Keratinocyte (primary cell): Measurements from ENCODE around the gene FOXJ3. TPM values are rescaled to one million over a fixed set of nuclear protein-coding genes. Genes with fewer than 3 reads are reported as not detected.

Experiments
- DNase-seq: peaks from one replicate; pipeline ENCODE4 v3.0.0-alpha.2; 2011; ENCODE audit warnings: low read depth, missing footprints, low spot score
- FAIRE-seq: peaks from 2 replicates; lab custom pipeline; 2011; peaks lifted over from hg19 to GRCh38; lab: Jason Lieb, UNC
- H2AFZ ChIP-seq: 2 replicates; pipeline ENCODE4 v1.6.0; 2012; ENCODE audit warnings: low read length, control low read depth, inconsistent platforms; ENCODE audit not compliant: control insufficient read depth
- H3K27ac ChIP-seq: 2 replicates; pipeline ENCODE4 v1.5.1; 2011; ENCODE audit warnings: low read length; ENCODE audit not compliant: control insufficient read depth, insufficient read depth
- H3K27me3 ChIP-seq: 3 replicates; pipeline ENCODE4 v1.6.0; 2011; ENCODE audit warnings: low read length; ENCODE audit not compliant: control insufficient read depth, insufficient read depth; ENCODE audit errors: extremely low read depth
- H3K36me3 ChIP-seq, 2 experiments: 2 replicates in 1 of 2; 3 replicates in 1 of 2; pipeline ENCODE4 v1.5.1; 2011; ENCODE audit warnings: low read length in 2 of 2, mild to moderate bottlenecking in 1 of 2; ENCODE audit not compliant: control insufficient read depth in 2 of 2, insufficient read depth in 2 of 2; ENCODE audit errors: extremely low read depth in 1 of 2
- H3K4me1 ChIP-seq: 3 replicates; pipeline ENCODE4 v1.5.1; 2011; ENCODE audit warnings: low read length; ENCODE audit not compliant: control insufficient read depth, insufficient read depth; ENCODE audit errors: extremely low read depth
- H3K4me2 ChIP-seq: 3 replicates; pipeline ENCODE4 v1.6.0; 2011; ENCODE audit warnings: low read depth, low read length; ENCODE audit not compliant: control insufficient read depth, insufficient read depth; ENCODE audit errors: extremely low read depth
- H3K4me3 ChIP-seq, 3 experiments: fragments of 200-600 bp in 1 of 3; sonication (generic) in 1 of 3; 2 replicates in 2 of 3; 3 replicates in 1 of 3; pipeline ENCODE4 v1.5.1; 2011 to 2016; ENCODE audit warnings: low read length in 3 of 3, mild to moderate bottlenecking in 3 of 3, control low read depth in 2 of 3, inconsistent platforms in 1 of 3, low read depth in 1 of 3, mixed read lengths in 1 of 3, mixed run types in 1 of 3, moderate library complexity in 1 of 3; ENCODE audit not compliant: control insufficient read depth in 2 of 3, insufficient read depth in 2 of 3; ENCODE audit errors: extremely low read depth in 1 of 3
- H3K79me2 ChIP-seq: 2 replicates; pipeline ENCODE4 v1.6.0; 2012; ENCODE audit warnings: low read length; ENCODE audit not compliant: control insufficient read depth, insufficient read depth
- H3K9ac ChIP-seq: 3 replicates; pipeline ENCODE4 v1.6.0; 2011; ENCODE audit warnings: low read length; ENCODE audit not compliant: control insufficient read depth, insufficient read depth; ENCODE audit errors: extremely low read depth
- H3K9me1 ChIP-seq: 3 replicates; pipeline ENCODE4 v1.6.0; 2011; ENCODE audit warnings: low read length; ENCODE audit not compliant: control insufficient read depth, insufficient read depth; ENCODE audit errors: extremely low read depth
- H3K9me3 ChIP-seq: 2 replicates; pipeline ENCODE4 v1.5.1; 2012; ENCODE audit warnings: low read depth, low read length; ENCODE audit not compliant: control insufficient read depth
- H4K20me1 ChIP-seq: 3 replicates; pipeline ENCODE4 v1.6.0; 2011; ENCODE audit warnings: low read length; ENCODE audit not compliant: control insufficient read depth, insufficient read depth; ENCODE audit errors: extremely low read depth
- CTCF ChIP-seq, 3 experiments: IDR thresholded peaks in 1 of 3; conservative IDR thresholded peaks in 1 of 3; optimal IDR thresholded peaks in 1 of 3; 2 replicates in 2 of 3; 3 replicates in 1 of 3; pipeline versions ENCODE3 to v1.5.1; 2011; ENCODE audit warnings: low read length in 3 of 3, mild to moderate bottlenecking in 3 of 3, moderate library complexity in 2 of 3, control low read depth in 1 of 3, inconsistent platforms in 1 of 3; ENCODE audit not compliant: insufficient read depth in 2 of 3; ENCODE audit errors: extremely low read depth in 1 of 3
- EZH2 ChIP-seq: IDR thresholded peaks from one replicate; pipeline ENCODE4 v1.6.1; 2012; ENCODE audit warnings: inconsistent platforms, mild to moderate bottlenecking, low read length, moderate library complexity
- dilution Hi-C: fragments of 300-500 bp; cut with MboI; formaldehyde crosslinking; loops from one replicate; pipeline ENCODE4 v1.7.0; 2020; ENCODE audit warnings: low sequenced_read_pairs; ENCODE audit not compliant: extremely low pct_ligation_motif_present
- polyA plus RNA-seq, 5 experiments: library from polyadenylated mRNA; depleted of rRNA in 3 of 5; stranded (reverse) in 3 of 5; stranded (forward) in 1 of 5; unstranded in 1 of 5; fragments of >200 nt; gene quantifications; 1 replicate in 1 of 5; 2 replicates in 3 of 5; 3 replicates in 1 of 5; pipeline versions ENCODE4 v1.2.1 to v1.2.3, GENCODE V29; 2011 to 2012; ENCODE audit warnings: missing spikeins in 2 of 5, low read depth in 1 of 5, low replicate concordance in 1 of 5

Gene FOXJ3
- polyA plus RNA-seq, 1 donor (not counting 4 experiments of a cell fraction or from before 2014, with no cell fraction given): 40.2 TPM

GRCh38 chr1:42181687-42182086, 153.3 kb downstream of the FOXJ3 start:
- Histone ChIP-seq H3K4me3 (no peak overlapping the region), H3K9ac (no peak overlapping the region), H3K36me3 (peaks cover 10 to 12% of the 10 kb centered on the region in 2 experiments), H4K20me1 (no peaks in the 10 kb centered on the region), H3K27ac (no peak overlapping the region), H2AFZ (no peak overlapping the region), H3K4me2 (no peak overlapping the region), H3K9me3 (no peaks in the 10 kb centered on the region), H3K9me1 (no peaks in the 10 kb centered on the region), H3K79me2 (no peaks in the 10 kb centered on the region), H3K27me3 (no peaks in the 10 kb centered on the region), H3K4me1 (peaks cover 16% of the 10 kb centered on the region)
- dilution Hi-C loops: no loop called here
- TF ChIP-seq EZH2: no peak
- no peak for TF ChIP-seq CTCF (optimal IDR thresholded peaks at IDR 0.05 in 1 of 3, IDR thresholded peaks at IDR 0.05 in 1 of 3, conservative IDR thresholded peaks at IDR 0.05 in 1 of 3; ENCODE audit: extremely low read depth in 1 of 3, insufficient read depth in 2 of 3, low read length in 3 of 3)
- FAIRE-seq (no peak), DNase-seq (no peak)

GRCh38 chr1:42179900-42180329, 155.1 kb downstream of the FOXJ3 start:
- Histone ChIP-seq H3K4me1 (peaks cover 34% of the 10 kb centered on the region), H4K20me1 (no peaks in the 10 kb centered on the region), H3K4me3 (no peak overlapping the region), H3K79me2 (no peaks in the 10 kb centered on the region), H3K27me3 (no peaks in the 10 kb centered on the region), H3K36me3 (peaks cover 8 to 9% of the 10 kb centered on the region in 2 experiments), H3K9me3 (no peaks in the 10 kb centered on the region), H3K9ac (no peak overlapping the region), H2AFZ (no peak overlapping the region), H3K9me1 (no peaks in the 10 kb centered on the region), H3K27ac (no peak overlapping the region), H3K4me2 (no peak overlapping the region)
- no peak for DNase-seq
- dilution Hi-C loops: no loop called here
- TF ChIP-seq CTCF (optimal IDR thresholded peaks at IDR 0.05 in 1 of 3, IDR thresholded peaks at IDR 0.05 in 1 of 3, conservative IDR thresholded peaks at IDR 0.05 in 1 of 3; ENCODE audit: extremely low read depth in 1 of 3, insufficient read depth in 2 of 3, low read length in 3 of 3): no peak
- no peak for TF ChIP-seq EZH2
- FAIRE-seq: no peak
